Stimulated activated effector memory CD8-positive, alpha-beta T cell treated with anti-CD3 and anti-CD28 coated beads, Interleukin-12 subunit alpha, Interleukin-12 subunit beta, amount 100 ng/mL, for 72 hours (primary cell): Measurements from ENCODE around the gene BRI3BP.
A peak's percentile ranks its signal among the peaks of the same experiment; 100 is the strongest.

Source experiments
- ATAC-seq: fragments of 150-1000 bp; cut with Tn5 transposase; 2 replicates; pipeline ENCODE4 v1.10.0; 2021
- DNase-seq, 2 donors: peaks; one replicate each; pipeline ENCODE4 v3.0.0; 2021 to 2022; ENCODE audit warnings: low spot score in 2 of 2
- H3K27ac Mint-ChIP-seq: one replicate; pipeline ENCODE4 v1.8.0; 2022; ENCODE audit warnings: mild to moderate bottlenecking, mixed read lengths
- H3K36me3 Mint-ChIP-seq: one replicate; pipeline ENCODE4 v1.8.0; 2022; ENCODE audit warnings: mild to moderate bottlenecking, mixed read lengths
- H3K4me1 Mint-ChIP-seq: one replicate; pipeline ENCODE4 v1.8.0; 2022; ENCODE audit warnings: mixed read lengths
- H3K4me3 Mint-ChIP-seq: one replicate; pipeline ENCODE4 v1.8.0; 2022; ENCODE audit warnings: mild to moderate bottlenecking, mixed read lengths
- H3K9me3 Mint-ChIP-seq: one replicate; pipeline ENCODE4 v1.8.0; 2022; ENCODE audit warnings: mixed read lengths

BRI3BP gene

GRCh38 chr12:124993626-124994436 is at the start of gene BRI3BP:
Gene BRI3BP (plus strand): TSS chr12:124993645. CDS start chr12:124993791, 146 bp downstream.
- Mint-ChIP-seq H3K36me3 (peaks cover 7% of the 10 kb centered on the region), H3K4me3 (peak within 1 kb of the TSS; percentile 88), H3K27ac (peak within 1 kb of the TSS; percentile 89), H3K4me1 (peaks cover 21% of the 10 kb centered on the region), H3K9me3 (no peaks in the 10 kb centered on the region)
- ATAC-seq: peak; percentile 68
- DNase-seq: peak; percentile 20 to 68

GRCh38 chr12:124946447-124946793 is 47.0 kb upstream of the BRI3BP start:
- peaks cover 67% of the 10 kb centered on the region for H3K36me3 Mint-ChIP-seq
- no peaks in the 10 kb centered on the region for H3K9me3 Mint-ChIP-seq
- no peak for ATAC-seq
- H3K4me1 Mint-ChIP-seq: no peaks in the 10 kb centered on the region
- H3K27ac Mint-ChIP-seq: peak overlapping the region; percentile 77
- no peak for DNase-seq
- H3K4me3 Mint-ChIP-seq: no peak overlapping the region

- Mint-ChIP-seq H3K4me3 (no peak overlapping the region), H3K27ac (no peak overlapping the region), H3K4me1 (no peaks in the 10 kb centered on the region), H3K9me3 (no peaks in the 10 kb centered on the region), H3K36me3 (peaks cover 73% of the 10 kb centered on the region)
- DNase-seq (no peak), ATAC-seq (no peak)
These were observed 46.4 kb upstream of the BRI3BP start for GRCh38 chr12:124947013-124947412.

GRCh38 chr12:124947561-124948398 is 45.7 kb upstream of the BRI3BP start:
- peaks cover 74% of the 10 kb centered on the region for H3K36me3 Mint-ChIP-seq
- DNase-seq (no peak), ATAC-seq (no peak)
- H3K4me1 Mint-ChIP-seq: no peaks in the 10 kb centered on the region
- H3K9me3 Mint-ChIP-seq: no peaks in the 10 kb centered on the region
- no peak overlapping the region for H3K27ac Mint-ChIP-seq
- no peak overlapping the region for H3K4me3 Mint-ChIP-seq

GRCh38 chr12:124949066-124949465 is 44.4 kb upstream of the BRI3BP start:
- no peak for DNase-seq
- Mint-ChIP-seq H3K9me3 (no peaks in the 10 kb centered on the region), H3K27ac (no peak overlapping the region), H3K4me3 (no peak overlapping the region), H3K4me1 (no peaks in the 10 kb centered on the region), H3K36me3 (peaks cover 73% of the 10 kb centered on the region)
- ATAC-seq: no peak

GRCh38 chr12:124949779-124950728 is 43.4 kb upstream of the BRI3BP start:
- no peak overlapping the region for H3K27ac Mint-ChIP-seq
- H3K4me1 Mint-ChIP-seq: no peaks in the 10 kb centered on the region
- H3K4me3 Mint-ChIP-seq: no peak overlapping the region
- no peak for ATAC-seq
- peaks cover 74% of the 10 kb centered on the region for H3K36me3 Mint-ChIP-seq
- no peaks in the 10 kb centered on the region for H3K9me3 Mint-ChIP-seq
- DNase-seq: no peak

GRCh38 chr12:124952295-124952694 is 41.1 kb upstream of the BRI3BP start:
- DNase-seq (no peak), ATAC-seq (peak; percentile 11)
- no peak overlapping the region for H3K27ac Mint-ChIP-seq
- H3K9me3 Mint-ChIP-seq: no peaks in the 10 kb centered on the region
- H3K36me3 Mint-ChIP-seq: peaks cover 82% of the 10 kb centered on the region
- no peaks in the 10 kb centered on the region for H3K4me1 Mint-ChIP-seq
- no peak overlapping the region for H3K4me3 Mint-ChIP-seq

- ATAC-seq (no peak), DNase-seq (no peak)
- Mint-ChIP-seq H3K27ac (no peak overlapping the region), H3K4me1 (no peaks in the 10 kb centered on the region), H3K36me3 (peaks cover 87% of the 10 kb centered on the region), H3K9me3 (no peaks in the 10 kb centered on the region), H3K4me3 (no peak overlapping the region)
These were observed 40.6 kb upstream of the BRI3BP start for GRCh38 chr12:124952801-124953200.

- H3K36me3 Mint-ChIP-seq: peaks cover 91% of the 10 kb centered on the region
- no peak overlapping the region for H3K4me3 Mint-ChIP-seq
- ATAC-seq (no peak), DNase-seq (no peak)
- no peaks in the 10 kb centered on the region for H3K9me3 Mint-ChIP-seq
- H3K4me1 Mint-ChIP-seq: no peaks in the 10 kb centered on the region
- H3K27ac Mint-ChIP-seq: no peak overlapping the region
These were observed 39.6 kb upstream of the BRI3BP start for GRCh38 chr12:124953689-124954405.

- no peak for DNase-seq
- no peak for ATAC-seq
- Mint-ChIP-seq H3K9me3 (no peaks in the 10 kb centered on the region), H3K4me1 (no peaks in the 10 kb centered on the region), H3K27ac (no peak overlapping the region), H3K36me3 (peaks cover 91% of the 10 kb centered on the region), H3K4me3 (no peak overlapping the region)
These were observed 38.7 kb upstream of the BRI3BP start for GRCh38 chr12:124954771-124955170.

- no peaks in the 10 kb centered on the region for H3K4me1 Mint-ChIP-seq
- no peak overlapping the region for H3K4me3 Mint-ChIP-seq
- ATAC-seq: no peak
- no peak for DNase-seq
- H3K27ac Mint-ChIP-seq: no peak overlapping the region
- H3K9me3 Mint-ChIP-seq: no peaks in the 10 kb centered on the region
- H3K36me3 Mint-ChIP-seq: peaks cover 95% of the 10 kb centered on the region
These were observed 36.9 kb upstream of the BRI3BP start for GRCh38 chr12:124956571-124956970.

- ATAC-seq (no peak), DNase-seq (no peak)
- no peaks in the 10 kb centered on the region for H3K4me1 Mint-ChIP-seq
- H3K36me3 Mint-ChIP-seq: peaks cover 99% of the 10 kb centered on the region
- no peak overlapping the region for H3K27ac Mint-ChIP-seq
- H3K9me3 Mint-ChIP-seq: no peaks in the 10 kb centered on the region
- H3K4me3 Mint-ChIP-seq: no peak overlapping the region
These were observed 32.4 kb upstream of the BRI3BP start for GRCh38 chr12:124961055-124961454.

- Mint-ChIP-seq H3K4me3 (no peak overlapping the region), H3K27ac (no peak overlapping the region), H3K36me3 (peaks cover 99% of the 10 kb centered on the region), H3K9me3 (no peaks in the 10 kb centered on the region), H3K4me1 (no peaks in the 10 kb centered on the region)
- ATAC-seq: no peak
- no peak for DNase-seq
These were observed 30.2 kb upstream of the BRI3BP start for GRCh38 chr12:124963211-124963610.

- Mint-ChIP-seq H3K4me1 (no peaks in the 10 kb centered on the region), H3K27ac (no peak overlapping the region), H3K4me3 (no peak overlapping the region), H3K36me3 (peaks cover 99% of the 10 kb centered on the region), H3K9me3 (no peaks in the 10 kb centered on the region)
- DNase-seq (no peak), ATAC-seq (no peak)
These were observed 29.2 kb upstream of the BRI3BP start for GRCh38 chr12:124964251-124964650.
